Measurements from ENCODE around the gene HECTD2.
A peak's percentile ranks its signal among the peaks of the same experiment; 100 is the strongest.
"Not testable (repeated sequence)": the region's sequence is repeated elsewhere in the genome, so short reads cannot be mapped to it uniquely, and the experiment has no call there.

Gene HECTD2

GRCh38 chr10:91381257-91381891 is 28.8 kb upstream of the HECTD2 start:
- TF ChIP-seq TSHZ2 (CRISPR knock-in tag; IDR thresholded peaks at IDR 0.05) (no peak), CREB5 (CRISPR knock-in tag; IDR thresholded peaks at IDR 0.05; ENCODE audit: low read depth) (no peak), RARB (CRISPR knock-in tag; IDR thresholded peaks at IDR 0.05) (no peak), ZNF70 (CRISPR knock-in tag; IDR thresholded peaks at IDR 0.05) (no peak), PPARA (CRISPR knock-in tag; IDR thresholded peaks at IDR 0.05; ENCODE audit: borderline replicate concordance) (no peak), TCF4 (CRISPR knock-in tag; IDR thresholded peaks at IDR 0.05; ENCODE audit: borderline replicate concordance) (no peak; the same call in 1 of the 2 replicates), ISL1 (CRISPR knock-in tag; IDR thresholded peaks at IDR 0.05) (no peak), ZFP30 (CRISPR knock-in tag; IDR thresholded peaks at IDR 0.05) (no peak), ZFP3 (CRISPR knock-in tag; IDR thresholded peaks at IDR 0.05) (no peak), SNAI2 (CRISPR knock-in tag; IDR thresholded peaks at IDR 0.05) (no peak), ZNF565 (CRISPR knock-in tag; conservative IDR thresholded peaks at IDR 0.05; ENCODE audit: low read depth) (no peak)
- peak; percentile 88 for ATAC-seq

GRCh38 chr10:91385306-91386085 is 24.6 kb upstream of the HECTD2 start:
- TF ChIP-seq ZNF565 (CRISPR knock-in tag; conservative IDR thresholded peaks at IDR 0.05; ENCODE audit: low read depth): no peak
- no peak for TF ChIP-seq RARB (CRISPR knock-in tag; IDR thresholded peaks at IDR 0.05)
- TF ChIP-seq POU6F1 (CRISPR knock-in tag; IDR thresholded peaks at IDR 0.05; ENCODE audit: borderline replicate concordance, low read depth): no peak
- TF ChIP-seq OSR1 (CRISPR knock-in tag; IDR thresholded peaks at IDR 0.05): no peak
- TF ChIP-seq TOX (CRISPR knock-in tag; IDR thresholded peaks at IDR 0.05; ENCODE audit: borderline replicate concordance): no peak
- no peak for TF ChIP-seq CSDC2 (CRISPR knock-in tag; IDR thresholded peaks at IDR 0.05)
- TF ChIP-seq ZFP30 (CRISPR knock-in tag; IDR thresholded peaks at IDR 0.05): no peak
- no peak for ATAC-seq

- ATAC-seq: peak; percentile 96
- TF ChIP-seq TOX (CRISPR knock-in tag; IDR thresholded peaks at IDR 0.05; ENCODE audit: borderline replicate concordance) (no peak), ARNTL (CRISPR knock-in tag; IDR thresholded peaks at IDR 0.05; ENCODE audit: borderline replicate concordance, low read depth) (no peak)
Observed at GRCh38 chr10:91389636-91390512, 20.3 kb upstream of the HECTD2 start.

GRCh38 chr10:91390513-91390825 is 19.7 kb upstream of the HECTD2 start:
- ATAC-seq: not testable (repeated sequence)

GRCh38 chr10:91391920-91392319 is 18.2 kb upstream of the HECTD2 start:
- TF ChIP-seq TCF4 (CRISPR knock-in tag; IDR thresholded peaks at IDR 0.05; ENCODE audit: borderline replicate concordance) (no peak), ISL1 (CRISPR knock-in tag; IDR thresholded peaks at IDR 0.05) (no peak), TOX (CRISPR knock-in tag; IDR thresholded peaks at IDR 0.05; ENCODE audit: borderline replicate concordance) (no peak), SNAI2 (CRISPR knock-in tag; IDR thresholded peaks at IDR 0.05) (no peak), ZNF8 (CRISPR knock-in tag; IDR thresholded peaks at IDR 0.05) (no peak), ZNF565 (CRISPR knock-in tag; conservative IDR thresholded peaks at IDR 0.05; ENCODE audit: low read depth) (no peak), CSDC2 (CRISPR knock-in tag; IDR thresholded peaks at IDR 0.05) (no peak), GLIS3 (CRISPR knock-in tag; IDR thresholded peaks at IDR 0.05) (no peak), ARNTL (CRISPR knock-in tag; IDR thresholded peaks at IDR 0.05; ENCODE audit: borderline replicate concordance, low read depth) (no peak), ESRRG (CRISPR knock-in tag; IDR thresholded peaks at IDR 0.05) (no peak), PPARA (CRISPR knock-in tag; IDR thresholded peaks at IDR 0.05; ENCODE audit: borderline replicate concordance) (no peak), ZFP30 (CRISPR knock-in tag; IDR thresholded peaks at IDR 0.05) (no peak), ZNF70 (CRISPR knock-in tag; IDR thresholded peaks at IDR 0.05) (no peak), BACH2 (CRISPR knock-in tag; IDR thresholded peaks at IDR 0.05; ENCODE audit: borderline replicate concordance) (no peak)
- no peak for ATAC-seq
